ENCODE measurements around the gene TREML2. TPM values are rescaled to one million over a fixed set of nuclear protein-coding genes. Genes with fewer than 3 reads are reported as not detected.

TREML2 gene
- polyA plus RNA-seq, 1 donor, result 0.11 TPM

DNA sequence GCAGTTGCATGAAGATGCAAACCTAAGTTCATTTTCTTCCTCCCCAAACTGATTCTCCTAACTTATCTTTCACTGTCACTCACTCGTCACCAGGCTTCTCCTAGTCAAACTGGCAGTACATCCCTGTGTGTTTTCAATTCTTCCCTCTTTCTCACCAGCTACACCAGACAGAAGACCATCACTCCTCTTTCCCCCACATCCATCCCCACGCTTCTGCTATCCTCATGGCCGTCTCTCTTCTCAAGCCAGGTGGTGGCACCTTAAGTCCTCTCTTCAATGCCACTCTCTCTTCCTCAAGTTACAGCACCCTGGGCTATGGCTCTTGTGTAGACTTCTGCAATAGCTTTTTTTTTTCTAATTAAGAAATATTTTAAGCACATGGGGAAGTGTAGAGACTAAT lies 23.7 kb downstream of the TREML2 start:
- no peak for DNase-seq (ENCODE audit: low read depth)

DNA sequence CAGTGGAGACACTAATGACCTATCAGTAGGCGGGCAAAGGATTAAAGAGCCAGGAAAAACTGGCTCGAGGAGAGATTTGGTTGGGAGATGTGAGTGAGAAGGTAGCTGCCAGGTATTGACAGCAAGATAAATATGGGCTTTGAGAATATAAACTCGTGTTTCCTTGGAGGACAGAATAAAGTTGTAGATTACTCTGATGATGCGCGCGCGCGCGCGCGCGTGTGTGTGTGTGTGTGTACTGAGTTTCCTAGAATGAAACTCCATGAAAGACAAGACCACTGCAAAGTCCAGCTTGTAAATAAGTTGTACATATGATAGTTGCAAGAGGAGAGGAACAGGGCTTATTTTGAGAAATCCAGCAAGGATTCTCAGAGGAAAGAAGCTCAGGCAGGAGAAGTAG lies 24.8 kb downstream of the TREML2 start:
- no peak for DNase-seq (ENCODE audit: low read depth)

DNA sequence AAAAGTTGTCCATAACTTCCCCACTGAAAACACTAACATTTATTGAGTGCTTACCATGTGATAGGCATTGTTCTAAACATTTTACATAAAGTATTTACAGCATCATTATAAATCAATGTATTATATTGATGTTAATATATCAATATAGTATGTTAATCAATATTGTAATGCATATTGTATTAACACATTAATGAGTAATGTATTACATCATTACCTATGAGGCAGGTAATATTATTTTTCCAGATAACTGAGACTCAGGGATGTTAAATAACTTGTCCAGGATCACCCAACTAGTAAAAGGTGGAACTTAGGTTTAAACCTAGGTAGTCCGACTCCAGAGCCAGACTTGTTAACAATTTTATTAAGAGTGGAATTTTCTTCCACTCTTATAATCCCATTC lies 25.9 kb downstream of the TREML2 start:
- DNase-seq (ENCODE audit: low read depth), result no peak

DNA sequence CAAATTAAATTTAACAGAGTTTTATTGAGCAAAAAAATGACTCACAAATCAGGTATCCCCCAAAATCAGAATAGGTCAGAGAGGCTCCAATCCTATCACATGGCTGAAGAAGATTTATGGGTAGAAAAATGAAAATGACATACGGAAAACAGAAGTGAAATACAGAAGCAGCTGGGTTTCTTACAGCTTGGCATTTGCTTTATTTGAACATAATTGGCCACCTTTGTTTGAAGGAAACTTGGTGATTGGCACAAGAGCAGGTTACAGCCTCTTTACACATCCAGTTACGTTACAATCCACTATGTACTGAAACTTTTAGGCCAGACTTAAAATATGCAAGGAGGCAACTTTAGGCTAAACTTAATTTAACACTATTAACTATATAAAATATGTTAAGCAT lies 26.3 kb downstream of the TREML2 start:
- no peak for DNase-seq (ENCODE audit: low read depth)

DNA sequence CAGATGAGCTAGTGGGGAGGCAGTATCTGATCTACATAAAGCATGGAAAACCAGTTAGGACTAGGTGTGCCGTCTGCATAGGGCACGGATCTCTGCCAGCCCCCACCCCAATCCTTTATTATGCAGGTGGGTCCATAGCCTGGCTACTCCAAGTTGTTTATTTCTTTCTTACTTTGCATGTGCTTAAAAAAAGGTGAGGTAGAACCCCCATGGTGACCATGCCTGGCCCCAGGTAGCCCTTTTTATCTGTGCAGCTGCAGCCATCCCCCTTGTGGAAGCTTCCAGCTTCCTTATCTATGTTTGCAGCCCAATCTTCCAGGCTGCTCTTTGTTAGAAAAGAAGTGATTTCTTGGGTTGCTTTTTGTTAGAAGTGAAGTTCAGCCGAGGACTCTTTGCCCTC lies 29.0 kb downstream of the TREML2 start:
- DNase-seq (ENCODE audit: low read depth), result no peak

DNA sequence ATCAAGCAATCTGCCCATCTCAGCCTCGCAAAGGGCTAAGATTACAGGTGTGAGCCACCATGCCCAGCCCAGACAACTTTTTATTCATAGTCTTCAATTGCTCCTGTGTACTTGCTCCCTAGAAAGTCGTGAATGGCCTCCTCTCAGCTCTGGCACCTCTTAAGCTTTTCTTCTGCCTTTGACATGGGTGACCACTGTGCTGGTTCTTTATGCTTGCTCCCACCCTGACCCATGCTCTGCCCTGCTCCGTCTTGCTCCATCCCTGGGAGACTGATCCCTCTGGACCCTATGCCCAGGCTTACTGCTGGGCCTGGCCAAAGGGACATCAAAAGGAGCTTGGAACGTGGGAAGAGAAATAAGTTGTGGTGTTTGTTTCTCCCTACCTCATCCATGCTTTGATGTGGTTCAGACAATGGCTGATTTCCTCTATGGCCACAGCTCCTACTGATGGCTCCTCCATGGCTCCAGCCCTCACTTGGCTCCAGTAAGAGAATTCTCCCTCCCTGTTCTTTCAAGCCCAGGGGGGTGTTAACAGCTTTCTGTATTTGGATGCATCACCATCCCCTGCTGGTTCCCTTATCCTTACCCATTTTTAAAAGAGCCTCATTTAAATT lies 30.3 kb downstream of the TREML2 start:
- DNase-seq (ENCODE audit: low read depth), result no peak

DNA sequence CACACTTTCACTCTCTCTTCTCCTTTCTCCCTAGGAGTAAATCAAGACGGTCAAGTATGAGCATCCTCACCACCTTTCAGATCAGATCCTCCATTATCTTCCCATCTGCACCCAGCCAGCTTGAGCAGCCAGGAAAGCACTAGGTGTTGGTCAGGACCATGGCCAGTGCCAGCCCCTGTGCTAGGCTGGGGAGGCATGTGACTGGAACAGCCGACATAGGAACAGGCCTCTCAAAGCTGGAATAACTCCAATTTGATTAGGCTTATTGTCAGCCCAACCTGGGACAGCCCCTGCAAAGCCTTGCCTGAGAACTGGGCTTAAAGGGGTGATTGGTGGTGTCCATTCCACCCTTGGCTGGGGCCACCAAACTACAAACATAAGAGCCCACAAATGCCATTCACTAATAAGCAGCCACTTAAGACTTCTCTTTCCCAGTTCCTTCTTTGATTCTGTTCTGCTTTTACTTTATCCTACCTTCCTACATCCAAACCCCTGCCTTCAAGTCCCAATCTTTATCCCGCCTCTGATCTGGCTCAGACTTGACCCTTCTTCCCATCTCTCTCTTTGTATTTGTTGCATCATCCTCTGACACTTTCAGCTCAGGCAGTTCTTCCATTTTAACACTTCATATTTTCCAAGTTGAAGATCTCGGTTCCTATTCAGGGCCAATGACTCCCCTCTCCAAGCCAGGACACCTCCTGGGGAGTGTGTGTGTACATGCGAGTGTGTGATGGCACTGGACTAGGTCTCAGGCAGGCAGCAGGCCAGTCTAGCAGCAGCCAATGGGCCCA lies 33.6 kb downstream of the TREML2 start:
- no peak for DNase-seq (ENCODE audit: low read depth)

DNA sequence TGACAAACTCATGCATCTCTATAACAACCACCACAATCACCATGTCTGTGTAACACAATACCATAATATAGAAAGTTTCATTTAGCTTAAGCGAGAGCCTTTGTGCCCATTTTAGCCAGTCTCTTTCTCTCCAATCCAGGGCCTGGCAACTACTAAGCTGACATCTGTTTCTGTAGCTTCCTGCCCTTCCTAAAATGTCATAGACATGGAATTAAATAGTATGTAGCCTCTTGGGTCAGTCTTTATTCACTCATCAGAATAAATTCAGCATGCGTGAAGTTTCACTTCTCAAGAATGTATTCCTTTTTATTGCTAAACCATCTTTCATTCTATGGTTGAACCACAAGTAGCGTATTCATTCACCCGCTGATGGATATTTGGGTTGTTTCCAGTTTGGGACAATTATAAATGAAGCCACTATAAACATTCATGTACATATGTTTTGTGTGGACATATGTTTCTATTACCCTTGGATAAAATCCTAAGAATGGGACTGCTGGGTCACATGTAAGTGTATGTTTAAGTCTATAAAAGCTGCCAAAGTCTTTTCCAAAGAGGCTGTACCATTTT lies 36.3 kb downstream of the TREML2 start:
- no peak for DNase-seq (ENCODE audit: low read depth)

DNA sequence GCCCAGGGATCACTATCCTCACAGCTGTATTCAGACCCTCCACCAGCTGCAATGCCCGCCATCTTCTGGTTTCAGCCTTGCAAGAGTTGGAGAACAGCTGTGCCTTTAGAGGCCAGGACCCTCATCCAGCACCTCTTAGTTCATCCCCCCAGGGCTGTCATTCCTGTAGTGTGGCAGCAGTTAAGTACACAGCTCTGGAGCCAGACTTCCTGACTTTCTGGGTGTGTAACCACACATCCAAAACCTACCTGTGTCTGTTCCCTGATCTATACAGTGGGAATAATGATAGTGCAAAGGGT lies 37.6 kb downstream of the TREML2 start:
- DNase-seq (ENCODE audit: low read depth), result no peak

DNA sequence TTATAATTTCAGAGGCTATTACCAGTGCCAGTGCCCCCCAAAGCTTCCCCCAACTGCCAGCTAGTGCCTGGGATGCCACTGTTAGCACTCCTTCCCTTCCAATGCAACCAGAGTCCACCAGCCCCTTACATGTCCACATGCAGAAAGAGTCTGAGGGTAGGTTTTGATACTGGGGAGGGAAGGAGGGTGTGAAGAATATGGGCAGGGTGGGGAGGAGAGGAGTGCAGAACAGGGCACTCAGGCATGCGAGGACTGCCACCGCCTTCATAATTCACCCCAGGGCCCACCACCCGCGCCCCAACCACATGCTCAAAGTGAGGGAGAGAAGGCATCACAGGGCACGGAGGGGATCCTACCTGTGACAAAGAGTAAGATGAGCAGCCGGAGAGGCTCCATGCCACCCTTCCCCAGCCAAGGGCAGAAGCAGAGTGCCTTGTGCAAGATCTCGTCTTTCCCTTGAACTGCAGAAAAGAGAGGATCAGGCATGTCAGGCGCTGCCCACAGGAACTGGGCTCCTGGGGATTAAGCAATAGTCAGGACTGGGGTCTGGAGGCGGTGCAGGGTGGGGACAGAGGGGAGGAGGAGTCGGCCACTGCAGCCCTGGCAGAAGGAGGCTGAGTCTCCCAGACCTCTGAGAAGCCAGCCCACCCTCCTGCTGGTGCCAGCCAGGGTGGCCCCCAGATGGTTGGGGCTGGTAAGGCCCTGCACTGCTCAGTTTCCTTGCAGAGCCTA lies 38.1 kb downstream of the TREML2 start, which contains the start of gene TREM2:
TREM2 (minus strand) TSS at position 430 of the 732 bp plus-strand sequence; CDS start at position 396, 34 bp downstream.
- no peak for DNase-seq (ENCODE audit: low read depth)

DNA sequence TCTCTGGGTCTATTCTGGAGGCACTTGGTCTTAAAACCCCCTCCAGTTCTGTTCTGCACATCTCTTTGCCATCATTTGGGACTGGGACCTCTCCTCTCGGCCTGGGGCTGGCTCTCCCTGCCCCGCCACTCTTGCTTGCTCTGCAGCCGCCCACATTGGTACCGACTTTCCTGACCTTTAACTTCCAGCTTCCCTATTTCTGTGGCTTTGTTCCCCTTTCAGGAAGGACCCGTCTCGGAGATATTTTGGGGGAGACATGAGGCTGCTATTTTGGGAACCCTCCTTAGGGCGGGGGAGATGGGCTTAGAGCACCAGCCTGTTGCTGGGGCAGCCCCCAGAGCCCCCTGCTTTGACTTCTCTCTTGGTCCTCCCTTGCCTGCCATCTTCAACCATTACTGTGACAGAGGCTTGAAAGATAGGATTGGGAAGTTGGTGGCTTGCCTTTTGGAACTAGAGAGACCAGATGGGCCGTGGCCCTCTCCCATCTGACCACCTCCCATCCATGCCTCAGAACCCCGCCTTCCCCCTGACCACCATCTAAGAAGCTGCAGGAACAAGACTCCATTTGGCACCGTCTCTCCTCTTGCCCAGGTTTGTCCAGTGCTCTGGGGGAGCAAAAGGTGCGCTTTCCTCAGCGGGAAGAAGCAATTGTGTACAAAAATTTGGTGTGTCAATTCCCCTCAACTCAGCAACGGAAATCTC lies 38.9 kb downstream of the TREML2 start:
- no peak for DNase-seq (ENCODE audit: low read depth)

DNA sequence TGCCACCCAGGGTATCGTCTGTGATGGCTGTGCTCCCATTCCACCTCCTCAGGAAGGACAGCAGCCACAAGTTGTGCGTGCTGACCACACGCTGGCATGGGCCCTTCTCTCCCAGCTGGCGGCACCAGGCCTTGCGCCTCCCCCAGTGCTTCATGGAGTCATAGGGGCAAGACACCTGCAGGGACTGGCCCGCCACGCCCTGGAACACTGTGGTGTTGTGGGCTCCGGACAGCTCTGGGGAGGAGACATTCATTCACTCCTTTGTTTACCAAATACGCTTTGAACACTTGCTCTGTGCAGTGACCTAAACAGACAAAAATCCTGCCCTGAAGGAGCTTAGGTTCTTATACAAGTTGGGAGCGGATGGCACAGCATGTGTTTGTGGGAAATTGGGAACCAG lies 39.6 kb downstream of the TREML2 start:
- DNase-seq (ENCODE audit: low read depth), result no peak

DNA sequence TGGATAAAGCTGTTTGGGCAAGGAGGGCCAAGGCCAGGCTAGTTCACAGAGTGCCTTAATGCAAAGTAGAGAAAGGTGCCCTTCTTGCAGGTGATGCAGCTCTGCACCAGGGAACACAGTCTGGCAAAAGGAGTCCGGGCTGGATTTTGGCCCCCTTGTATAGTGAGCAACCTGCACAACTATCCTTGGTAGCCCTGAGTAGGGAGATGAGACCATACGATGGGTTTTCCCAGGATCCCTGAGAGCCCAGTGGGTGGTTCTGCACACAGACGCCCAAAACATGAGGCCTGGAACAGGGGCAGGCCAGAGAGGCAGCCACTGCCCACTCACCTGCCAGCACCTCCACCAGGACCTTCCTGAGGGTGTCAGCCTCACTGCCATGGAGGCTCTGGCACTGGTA lies 40.0 kb downstream of the TREML2 start:
- no peak for DNase-seq (ENCODE audit: low read depth)

DNA sequence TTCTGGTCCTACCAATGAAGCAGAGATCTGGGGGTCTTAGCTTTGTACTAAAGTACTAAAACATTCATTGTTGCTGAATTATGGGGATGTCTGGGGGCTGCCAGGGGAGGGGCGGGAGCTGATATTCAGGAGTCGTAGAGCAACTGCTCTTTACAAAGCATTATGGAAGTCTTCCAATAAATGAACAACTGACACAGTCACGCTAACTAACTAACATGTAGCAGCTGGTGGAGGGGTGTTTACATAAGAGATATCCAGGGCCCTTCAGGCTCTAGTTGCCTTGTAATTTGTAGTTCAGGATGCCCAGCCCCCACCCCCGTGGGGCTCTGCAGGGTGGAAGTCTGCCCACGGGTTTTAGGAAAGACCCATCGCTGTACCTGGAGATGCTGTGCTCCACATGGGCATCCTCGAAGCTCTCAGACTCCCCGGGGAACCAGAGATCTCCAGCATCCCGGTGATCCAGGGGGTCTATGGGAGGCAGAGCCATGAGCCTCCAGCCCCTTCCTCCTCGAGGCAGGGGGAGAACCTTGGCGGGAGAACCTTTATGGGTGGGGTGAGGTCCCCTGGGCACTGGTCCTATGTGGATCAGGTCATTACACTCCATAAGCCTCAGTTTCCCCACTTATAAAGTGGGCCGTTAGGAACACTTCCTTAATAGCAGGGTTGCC lies 41.4 kb downstream of the TREML2 start:
- DNase-seq (ENCODE audit: low read depth), result no peak

DNA sequence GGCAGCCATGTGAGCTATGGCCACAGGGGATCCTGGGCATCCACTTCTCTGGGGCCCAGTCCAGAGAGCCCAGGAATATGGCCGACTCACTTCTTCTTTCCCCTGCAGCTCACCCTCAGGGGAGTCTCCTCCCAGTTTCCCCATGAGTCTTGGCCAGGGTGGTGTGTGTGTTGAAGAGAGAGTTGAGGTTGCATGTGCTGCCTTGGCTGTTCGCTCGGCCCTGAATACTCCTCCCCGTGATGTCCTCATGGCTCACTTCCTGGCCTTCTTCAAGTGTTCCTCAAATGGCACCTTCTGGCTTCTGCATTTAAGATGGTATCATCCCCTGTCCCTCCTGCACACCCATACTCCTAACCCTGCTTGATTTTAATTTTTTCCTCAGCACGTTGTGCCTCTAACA lies 43.6 kb downstream of the TREML2 start:
- no peak for DNase-seq (ENCODE audit: low read depth)

DNA sequence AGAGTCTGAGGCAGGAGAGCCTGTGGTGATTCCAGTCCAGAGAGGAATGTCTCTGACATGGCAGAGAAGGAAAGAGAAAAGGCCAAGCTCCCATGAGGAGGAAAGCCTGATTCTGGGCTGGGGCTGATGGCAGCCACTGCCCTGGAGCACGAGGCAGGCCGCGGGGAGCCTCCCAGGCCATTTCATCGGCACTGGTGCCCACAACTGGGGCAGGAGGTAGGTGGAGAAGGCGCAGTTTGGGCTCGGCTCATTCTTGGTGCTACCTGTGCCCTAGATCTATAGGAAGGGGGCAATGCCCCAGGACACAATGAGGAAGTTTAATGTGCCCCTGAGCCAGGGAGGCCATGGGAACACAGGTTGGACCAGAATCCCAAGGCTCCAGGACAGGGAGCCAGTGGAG lies 44.2 kb downstream of the TREML2 start:
- DNase-seq (ENCODE audit: low read depth), result no peak

DNA sequence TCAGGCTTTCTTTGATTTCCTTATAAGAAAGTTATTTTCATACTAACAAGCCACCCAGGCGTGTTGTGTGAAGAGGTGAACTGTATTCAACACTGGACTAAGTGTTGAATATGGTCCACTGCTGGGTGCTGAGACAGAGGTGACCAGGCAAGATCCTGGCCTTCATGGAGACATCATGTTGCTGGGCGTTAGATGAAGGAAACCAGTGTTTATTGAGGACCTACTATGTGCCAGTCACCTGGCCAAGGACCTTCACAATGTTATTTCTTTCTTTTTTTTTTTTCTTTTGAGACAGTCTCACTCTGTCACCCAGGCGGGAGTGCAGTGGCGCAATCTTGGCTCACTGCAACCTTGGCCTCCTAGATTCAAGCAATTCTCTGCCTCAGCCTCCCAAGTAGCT lies 44.9 kb downstream of the TREML2 start:
- no peak for DNase-seq (ENCODE audit: low read depth)

DNA sequence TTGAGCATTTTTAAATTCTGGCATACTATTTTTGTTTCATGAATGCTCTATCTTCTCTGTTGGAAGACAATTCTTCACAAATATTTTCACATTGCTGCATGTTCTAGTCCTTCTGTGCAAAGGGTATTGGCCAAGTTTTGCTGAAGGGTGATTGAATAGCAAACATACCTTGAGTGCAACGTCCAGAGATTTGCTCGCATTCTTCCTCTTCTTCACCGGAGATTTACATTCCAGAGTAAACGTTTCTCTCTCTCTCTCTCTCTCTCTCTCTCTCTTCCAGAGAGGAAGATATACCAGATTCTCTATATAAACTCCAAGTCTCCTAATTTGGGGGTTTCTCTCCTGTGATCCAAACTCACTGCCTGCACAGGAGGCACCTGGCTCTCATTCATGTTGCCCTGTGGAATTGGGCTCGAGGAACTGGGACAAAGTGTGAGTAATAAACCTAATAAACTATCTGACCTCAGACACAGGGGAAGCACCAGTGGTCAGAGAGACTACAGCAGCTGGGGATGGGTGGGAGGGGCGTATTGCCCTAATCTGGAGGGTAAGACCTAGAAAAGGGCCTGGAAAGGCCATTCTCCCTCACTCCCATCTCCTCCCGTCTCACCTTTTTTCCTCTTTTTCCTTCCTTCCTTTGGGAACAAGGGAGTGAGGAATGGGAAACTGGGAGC lies 45.7 kb downstream of the TREML2 start:
- no peak for DNase-seq (ENCODE audit: low read depth)

DNA sequence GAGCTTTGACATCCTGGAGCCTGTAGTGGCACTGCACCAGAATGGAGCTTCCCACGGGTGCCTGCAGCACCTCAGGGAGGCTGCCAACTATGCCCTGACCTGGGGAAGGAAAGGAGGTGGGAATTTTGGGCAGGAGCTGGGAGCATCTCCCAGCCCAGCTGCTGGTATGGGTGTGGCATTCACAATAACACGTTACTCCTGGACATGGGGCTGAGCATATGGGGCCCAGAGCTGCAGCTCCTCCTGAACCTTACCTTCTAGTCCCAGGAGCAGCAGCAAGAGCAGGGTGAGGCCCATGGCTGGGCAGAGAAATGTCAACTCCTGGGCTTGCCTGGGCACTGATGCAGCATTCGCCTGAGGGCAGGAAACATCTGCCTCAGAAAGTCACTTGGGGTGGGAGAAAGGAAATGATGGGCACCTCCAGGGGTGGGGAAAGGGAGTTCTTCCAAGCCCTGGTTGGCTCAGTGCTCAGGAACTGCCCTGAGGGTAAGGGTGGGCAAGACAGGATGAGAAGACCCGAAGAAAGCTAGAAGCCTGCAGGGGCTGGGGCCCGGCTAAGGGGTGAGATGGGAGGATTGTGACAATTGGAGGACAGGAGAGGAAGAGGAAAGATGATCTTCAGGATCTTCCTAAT lies 46.8 kb downstream of the TREML2 start, which contains the start of gene TREML1:
TREML1 (minus strand) TSS at position 356 of the 634 bp plus-strand sequence; CDS start at position 297, 59 bp downstream.
- DNase-seq (ENCODE audit: low read depth), result no peak

DNA sequence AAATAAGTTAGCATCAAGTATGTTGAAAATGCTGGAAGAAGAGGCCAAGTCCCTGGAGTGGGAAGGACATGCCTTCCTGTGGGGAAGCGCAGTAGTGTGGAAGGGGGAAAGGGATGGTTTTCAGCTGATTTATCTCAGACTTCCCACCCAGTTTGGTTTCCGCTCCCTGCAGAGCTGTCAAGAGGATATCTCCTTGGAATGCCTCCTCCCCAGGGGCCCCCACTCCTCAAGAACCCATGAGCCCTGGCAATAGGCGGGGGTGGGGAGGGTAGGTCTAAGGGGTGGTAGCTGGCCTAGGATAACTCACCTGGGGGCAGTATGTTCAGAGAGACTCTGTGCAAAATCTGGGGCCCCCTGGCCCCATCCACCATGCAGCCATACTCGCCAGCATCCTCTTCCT lies 47.5 kb downstream of the TREML2 start:
- no peak for DNase-seq (ENCODE audit: low read depth)
